B cell (primary cell): ENCODE measurements around the gene THAP4. TPM values are rescaled to one million over a fixed set of nuclear protein-coding genes. Genes with fewer than 3 reads are reported as not detected.

ENCODE experiments used
- ATAC-seq: fragments of 200-7000 bp; cut with Tn5 transposase; one replicate; pipeline ENCODE4 v1.10.0; 2021; ENCODE audit warnings: low read depth, mild to moderate bottlenecking, moderate number of reproducible peaks, moderate library complexity
- CTCF ChIA-PET: fragments of 350-600 bp; sonication (Branson Sonifier 250); formaldehyde crosslinking; loops from one replicate; lab custom pipeline; 2021; ENCODE audit warnings: antibody characterized with exemption, inconsistent platforms; lab: Charles Lee
- POLR2A ChIA-PET: fragments of 350-600 bp; sonication (Branson Sonifier 250); formaldehyde crosslinking; loops from one replicate; lab custom pipeline; 2021; ENCODE audit warnings: antibody characterized with exemption; lab: Charles Lee
- DNase-seq: peaks from one replicate; pipeline ENCODE4 v3.0.0; 2013
- H2AFZ ChIP-seq: 2 replicates; pipeline ENCODE4 v1.6.1; 2012; ENCODE audit warnings: mild to moderate bottlenecking, low read depth, low read length; ENCODE audit not compliant: insufficient read depth, poor library complexity, severe bottlenecking
- H3K27ac ChIP-seq, 2 donors: 1 replicate in 1 of 2; 2 replicates in 1 of 2; pipeline ENCODE4 v1.5.1; 2012 to 2013; ENCODE audit warnings: low read length in 2 of 2, mild to moderate bottlenecking in 2 of 2, moderate library complexity in 1 of 2
- H3K27me3 ChIP-seq, 4 experiments: fragments of 200-600 bp in 1 of 4; sonication (generic) in 1 of 4; replicated peaks in 1 of 4; 1 replicate in 2 of 4; 2 replicates in 2 of 4; pipeline versions ENCODE4 v1.6.1 to v1.7.0; 2013 to 2016; ENCODE audit warnings: low read length in 3 of 4, mild to moderate bottlenecking in 2 of 4, mixed read lengths in 1 of 4, moderate library complexity in 1 of 4; ENCODE audit not compliant: insufficient read depth in 4 of 4, control insufficient read depth in 3 of 4; ENCODE audit errors: control extremely low read depth in 1 of 4
- H3K36me3 ChIP-seq, 2 experiments: replicated peaks in 1 of 2; 1 replicate in 1 of 2; 2 replicates in 1 of 2; pipeline versions ENCODE4 v1.6.1 to v1.7.1; 2013; ENCODE audit warnings: low read length in 1 of 2; ENCODE audit not compliant: insufficient read depth in 2 of 2, control insufficient read depth in 1 of 2; ENCODE audit errors: control extremely low read depth in 1 of 2, extremely low read depth in 1 of 2
- H3K4me1 ChIP-seq, 2 donors: fragments of 200-600 bp in 1 of 2; sonication (generic) in 1 of 2; 1 replicate in 1 of 2; 2 replicates in 1 of 2; pipeline versions ENCODE4 v1.5.1 to v1.6.1; 2013 to 2017; ENCODE audit warnings: low read length in 2 of 2; ENCODE audit not compliant: control insufficient read depth in 2 of 2, insufficient read depth in 2 of 2
- H3K4me2 ChIP-seq: replicated peaks from 2 replicates; pipeline ENCODE3; 2012; ENCODE audit warnings: mild to moderate bottlenecking, low read depth, low read length; ENCODE audit not compliant: poor library complexity, severe bottlenecking
- H3K4me3 ChIP-seq, 5 experiments: fragments of 200-600 bp in 1 of 5; sonication (generic) in 1 of 5; 1 replicate in 3 of 5; 2 replicates in 2 of 5; pipeline versions ENCODE4 v1.5.1 to v1.7.0; 2011 to 2016; ENCODE audit warnings: low read length in 4 of 5, mild to moderate bottlenecking in 4 of 5, low read depth in 2 of 5, control low read depth in 1 of 5, moderate library complexity in 1 of 5; ENCODE audit not compliant: insufficient read depth in 1 of 5; ENCODE audit errors: control extremely low read depth in 1 of 5, extremely low read depth in 1 of 5
- H3K79me2 ChIP-seq: fragments of 200-600 bp; sonication (generic); one replicate; pipeline ENCODE4 v1.6.0; 2016; ENCODE audit warnings: low read length; ENCODE audit not compliant: control insufficient read depth, insufficient read depth
- H3K9ac ChIP-seq: fragments of 200-600 bp; sonication (generic); 2 replicates; pipeline ENCODE4 v1.6.1; 2017; ENCODE audit warnings: mild to moderate bottlenecking, low read length, moderate library complexity
- H3K9me3 ChIP-seq, 3 donors: one replicate each; pipeline versions ENCODE4 v1.6.1 to v1.7.1; 2013; ENCODE audit warnings: low read length in 2 of 3; ENCODE audit not compliant: control insufficient read depth in 2 of 3, insufficient read depth in 1 of 3; ENCODE audit errors: control extremely low read depth in 1 of 3
- H4K20me1 ChIP-seq: 2 replicates; pipeline ENCODE4 v1.6.0; 2012; ENCODE audit warnings: mild to moderate bottlenecking, low read length; ENCODE audit not compliant: insufficient read depth, control insufficient read depth, poor library complexity, severe bottlenecking
- H3K27ac Mint-ChIP-seq: one replicate; pipeline ENCODE4 v1.8.0; 2021; ENCODE audit warnings: mixed read lengths
- H3K27me3 Mint-ChIP-seq: one replicate; pipeline ENCODE4 v1.8.0; 2021; ENCODE audit warnings: mixed read lengths
- H3K4me1 Mint-ChIP-seq: one replicate; pipeline ENCODE4 v1.8.0; 2021; ENCODE audit warnings: mixed read lengths
- H3K4me3 Mint-ChIP-seq: one replicate; pipeline ENCODE4 v1.8.0; 2021; ENCODE audit warnings: mixed read lengths
- H3K9me3 Mint-ChIP-seq: one replicate; pipeline ENCODE4 v1.8.0; 2022; ENCODE audit warnings: mixed read lengths; ENCODE audit not compliant: insufficient read depth
- EZH2 ChIP-seq: IDR thresholded peaks from 2 replicates; pipeline ENCODE4 v1.6.1; 2012; ENCODE audit warnings: borderline replicate concordance, low read depth, mild to moderate bottlenecking, moderate library complexity, low read length; ENCODE audit not compliant: insufficient read depth, poor library complexity, severe bottlenecking
- WGBS: methylation state at CpG from one replicate; pipeline ENCODE4 v1.1.5; 2013; ENCODE audit warnings: missing lambda C conversion rate; ENCODE audit not compliant: insufficient coverage; 5-methylcytosine and 5-hydroxymethylcytosine counted together
- intact Hi-C: fragments of 100-400 bp; cut with micrococcal nuclease; formaldehyde crosslinking; loops from one replicate; pipeline ENCODE4 v1.10.0; 2022
- polyA plus RNA-seq: library from polyadenylated mRNA; depleted of rRNA; stranded (reverse); fragments of >200 nt; gene quantifications from 2 replicates; pipeline ENCODE4 v1.2.3, GENCODE V29; 2012
- total RNA-seq, 2 donors: library from RNA; stranded (reverse); fragments of 120-200 nt in 1 of 2; gene quantifications; 1 replicate in 1 of 2; 2 replicates in 1 of 2; pipeline versions ENCODE4 v1.2.3 to v1.2.4, GENCODE V29; 2013 to 2022
- TF ChIP-seq, protein P1 (sequence below): fragments of 200-600 bp; IDR thresholded peaks from one replicate; pipeline ENCODE4 v1.8.0; 2022; ENCODE audit warnings: antibody characterized with exemption, mild to moderate bottlenecking

The THAP4 gene
- total and polyA plus RNA-seq, 2 donors (not counting 1 experiment from before 2014, with no cell fraction given) = 26.5 to 41.0 TPM

DNA sequence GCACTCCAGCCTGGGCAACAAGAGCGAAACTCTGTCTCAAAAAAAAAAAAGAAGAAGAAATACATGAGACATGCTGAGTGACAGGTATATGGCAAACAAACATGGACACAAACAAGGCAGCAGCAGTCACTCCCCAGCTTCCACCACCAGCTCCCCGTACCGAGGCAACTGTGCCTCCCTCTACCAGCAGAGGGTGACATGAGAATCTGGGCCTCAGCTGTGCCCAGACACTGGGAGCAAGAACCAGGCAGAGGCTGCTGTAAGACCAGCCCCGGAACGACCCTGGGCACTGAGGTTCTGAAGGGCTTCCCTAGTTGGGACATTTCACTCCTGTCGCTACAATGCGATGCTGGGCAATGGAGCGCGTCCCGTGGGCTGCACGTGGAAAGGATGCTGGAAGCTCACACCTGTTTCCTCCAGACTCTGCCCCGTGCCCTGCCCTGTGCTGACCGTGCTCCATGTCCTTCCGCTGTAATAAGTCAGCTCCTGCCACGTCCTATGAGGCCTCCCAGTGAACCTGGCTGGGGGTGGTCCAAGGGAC is 41.3 kb downstream of the THAP4 start:
- no peak overlapping the region for H3K9ac ChIP-seq
- H2AFZ ChIP-seq = no peak overlapping the region
- CTCF ChIA-PET = interaction anchor here (0.6 kb wide), 1 partner anchor 80 kb away, joined by 3 read pairs; no protein-coding TSS in a partner anchor
- no peaks in the 10 kb centered on the region for H4K20me1 ChIP-seq
- H3K4me1 ChIP-seq = no peaks in the 10 kb centered on the region
- ATAC-seq = no peak
- H3K9me3 Mint-ChIP-seq = no peaks in the 10 kb centered on the region
- no peak overlapping the region for H3K4me3 ChIP-seq
- DNase-seq = no peak
- no peaks in the 10 kb centered on the region for H3K9me3 ChIP-seq
- H3K4me3 Mint-ChIP-seq = no peak overlapping the region
- H3K27ac ChIP-seq = no peak overlapping the region
- POLR2A ChIA-PET = no interaction called here
- 91% methylated on average over 14 of the region's 15 CpGs for WGBS
- TF ChIP-seq, protein P1, sequence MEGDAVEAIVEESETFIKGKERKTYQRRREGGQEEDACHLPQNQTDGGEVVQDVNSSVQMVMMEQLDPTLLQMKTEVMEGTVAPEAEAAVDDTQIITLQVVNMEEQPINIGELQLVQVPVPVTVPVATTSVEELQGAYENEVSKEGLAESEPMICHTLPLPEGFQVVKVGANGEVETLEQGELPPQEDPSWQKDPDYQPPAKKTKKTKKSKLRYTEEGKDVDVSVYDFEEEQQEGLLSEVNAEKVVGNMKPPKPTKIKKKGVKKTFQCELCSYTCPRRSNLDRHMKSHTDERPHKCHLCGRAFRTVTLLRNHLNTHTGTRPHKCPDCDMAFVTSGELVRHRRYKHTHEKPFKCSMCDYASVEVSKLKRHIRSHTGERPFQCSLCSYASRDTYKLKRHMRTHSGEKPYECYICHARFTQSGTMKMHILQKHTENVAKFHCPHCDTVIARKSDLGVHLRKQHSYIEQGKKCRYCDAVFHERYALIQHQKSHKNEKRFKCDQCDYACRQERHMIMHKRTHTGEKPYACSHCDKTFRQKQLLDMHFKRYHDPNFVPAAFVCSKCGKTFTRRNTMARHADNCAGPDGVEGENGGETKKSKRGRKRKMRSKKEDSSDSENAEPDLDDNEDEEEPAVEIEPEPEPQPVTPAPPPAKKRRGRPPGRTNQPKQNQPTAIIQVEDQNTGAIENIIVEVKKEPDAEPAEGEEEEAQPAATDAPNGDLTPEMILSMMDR = no peak
- TF ChIP-seq EZH2 = no peak
- H3K4me1 Mint-ChIP-seq = no peaks in the 10 kb centered on the region
- H3K36me3 ChIP-seq = peaks cover 0 to 7% of the 10 kb centered on the region in 2 experiments
- H3K27ac Mint-ChIP-seq = no peak overlapping the region
- H3K27me3 ChIP-seq = no peaks in the 10 kb centered on the region
- no peaks in the 10 kb centered on the region for H3K79me2 ChIP-seq
- no peak overlapping the region for H3K4me2 ChIP-seq
- intact Hi-C loops = no loop called here
- no peaks in the 10 kb centered on the region for H3K27me3 Mint-ChIP-seq

- no peaks in the 10 kb centered on the region for H3K4me1 Mint-ChIP-seq
- DNase-seq = no peak
- no peak overlapping the region for H3K4me3 ChIP-seq
- no peak for ATAC-seq
- no peak overlapping the region for H3K4me3 Mint-ChIP-seq
- no peak overlapping the region for H2AFZ ChIP-seq
- no peaks in the 10 kb centered on the region for H3K27me3 ChIP-seq
- peaks cover 2% of the 10 kb centered on the region for H3K9me3 Mint-ChIP-seq
- 98% methylated on average over 14 of the region's 16 CpGs for WGBS
- H3K4me1 ChIP-seq = no peaks in the 10 kb centered on the region
- CTCF ChIA-PET = no interaction called here
- no peaks in the 10 kb centered on the region for H4K20me1 ChIP-seq
- H3K27me3 Mint-ChIP-seq = no peaks in the 10 kb centered on the region
- intact Hi-C loops = no loop called here
- peaks cover 0 to 3% (median 0%) of the 10 kb centered on the region in 3 donors for H3K9me3 ChIP-seq
- no peak overlapping the region for H3K27ac ChIP-seq
- H3K27ac Mint-ChIP-seq = no peak overlapping the region
- H3K79me2 ChIP-seq = no peaks in the 10 kb centered on the region
- POLR2A ChIA-PET = no interaction called here
- H3K9ac ChIP-seq = no peak overlapping the region
- no peak overlapping the region for H3K4me2 ChIP-seq
- no peak for TF ChIP-seq EZH2
- TF ChIP-seq, protein P1 = no peak
- peaks cover 0 to 10% of the 10 kb centered on the region in 2 experiments for H3K36me3 ChIP-seq
Measured at GRCh38 chr2:241593271-241593670, 43.7 kb downstream of the THAP4 start.
